H9 (cell line): ENCODE results near the gene TRIP6. TPM values are rescaled to one million over a fixed set of nuclear protein-coding genes. Genes with fewer than 3 reads are reported as not detected.

Source experiments
- DNase-seq: peaks from one replicate; pipeline ENCODE4 v3.0.0-alpha.2; 2017
- H2AFZ ChIP-seq: one replicate; pipeline ENCODE4 v1.6.1; 2013; ENCODE audit warnings: mild to moderate bottlenecking, low read length, control low read depth, moderate library complexity
- H2AK5ac ChIP-seq: 2 replicates; pipeline ENCODE4 v1.6.1; 2013; ENCODE audit warnings: low read length, control low read depth, mixed read lengths; ENCODE audit not compliant: insufficient read length
- H2BK120ac ChIP-seq: one replicate; pipeline ENCODE4 v1.6.1; 2013; ENCODE audit warnings: low read depth, mild to moderate bottlenecking, low read length, control low read depth, inconsistent platforms; ENCODE audit not compliant: poor library complexity, severe bottlenecking
- H2BK12ac ChIP-seq: 2 replicates; pipeline ENCODE4 v1.6.1; 2013; ENCODE audit warnings: low read length, control low read depth, mixed read lengths, low read depth; ENCODE audit not compliant: insufficient read length
- H2BK15ac ChIP-seq: 2 replicates; pipeline ENCODE4 v1.6.1; 2013; ENCODE audit warnings: low read depth, low read length, control low read depth
- H2BK20ac ChIP-seq: one replicate; pipeline ENCODE4 v1.6.1; 2013; ENCODE audit warnings: low read depth, mild to moderate bottlenecking, low read length, control low read depth, inconsistent platforms; ENCODE audit not compliant: poor library complexity, severe bottlenecking
- H2BK5ac ChIP-seq: 2 replicates; pipeline ENCODE4 v1.6.1; 2013; ENCODE audit warnings: low read length, control low read depth, mixed read lengths; ENCODE audit not compliant: insufficient read length
- H3K14ac ChIP-seq: 2 replicates; pipeline ENCODE4 v1.6.1; 2013; ENCODE audit warnings: low read length, control low read depth; ENCODE audit not compliant: insufficient read depth
- H3K18ac ChIP-seq: 2 replicates; pipeline ENCODE4 v1.6.1; 2013; ENCODE audit warnings: low read depth, mild to moderate bottlenecking, mixed read lengths, low read length, control low read depth; ENCODE audit not compliant: insufficient read length
- H3K23ac ChIP-seq: 2 replicates; pipeline ENCODE4 v1.6.1; 2013; ENCODE audit warnings: low read length, control low read depth, mixed read lengths, low read depth; ENCODE audit not compliant: insufficient read length
- H3K23me2 ChIP-seq: 2 replicates; pipeline ENCODE4 v1.6.1; 2013; ENCODE audit warnings: low read depth, mild to moderate bottlenecking, mixed read lengths, low read length, control low read depth; ENCODE audit not compliant: insufficient read length, poor library complexity, severe bottlenecking
- H3K27ac ChIP-seq: 2 replicates; pipeline ENCODE4 v1.5.1; 2013; ENCODE audit warnings: low read length, control low read depth, mixed read lengths, low read depth; ENCODE audit not compliant: insufficient read length
- H3K27me3 ChIP-seq: 2 replicates; pipeline ENCODE4 v1.6.1; 2013; ENCODE audit warnings: low read length, control low read depth, inconsistent platforms; ENCODE audit not compliant: insufficient read depth
- H3K4ac ChIP-seq: 2 replicates; pipeline ENCODE4 v1.6.1; 2013; ENCODE audit warnings: low read depth, mild to moderate bottlenecking, control low read depth, inconsistent platforms, low read length, moderate library complexity
- H3K4me1 ChIP-seq: 2 replicates; pipeline ENCODE4 v1.6.1; 2013; ENCODE audit warnings: low read length, control low read depth, inconsistent platforms; ENCODE audit not compliant: insufficient read depth
- H3K4me2 ChIP-seq: 2 replicates; pipeline ENCODE4 v1.6.1; 2013; ENCODE audit warnings: low read length, control low read depth, mixed read lengths; ENCODE audit not compliant: insufficient read length, insufficient read depth
- H3K56ac ChIP-seq: 2 replicates; pipeline ENCODE4 v1.6.1; 2013; ENCODE audit warnings: low read depth, mild to moderate bottlenecking, mixed read lengths, low read length, control low read depth; ENCODE audit not compliant: insufficient read length
- H3K79me1 ChIP-seq: 2 replicates; pipeline ENCODE4 v1.6.1; 2013; ENCODE audit warnings: low read depth, mild to moderate bottlenecking, moderate library complexity, low read length, control low read depth, inconsistent platforms; ENCODE audit not compliant: insufficient read depth, poor library complexity, severe bottlenecking
- H3K79me2 ChIP-seq: 2 replicates; pipeline ENCODE4 v1.6.1; 2013; ENCODE audit warnings: low read length, control low read depth, inconsistent platforms; ENCODE audit not compliant: insufficient read depth
- H3K9ac ChIP-seq: 2 replicates; pipeline ENCODE4 v1.6.1; 2013; ENCODE audit warnings: low read length, control low read depth, mixed read lengths; ENCODE audit not compliant: insufficient read length; ENCODE audit errors: extremely low read depth
- H3K9me3 ChIP-seq: one replicate; pipeline ENCODE4 v1.6.1; 2013; ENCODE audit warnings: low read depth, low read length, inconsistent platforms; ENCODE audit not compliant: control insufficient read depth
- H3T11ph ChIP-seq: one replicate; pipeline ENCODE4 v1.6.1; 2013; ENCODE audit warnings: mild to moderate bottlenecking, low read length, control low read depth, inconsistent platforms
- H4K20me1 ChIP-seq: one replicate; pipeline ENCODE4 v1.6.1; 2013; ENCODE audit not compliant: control insufficient read depth, insufficient read length, insufficient read depth
- H4K5ac ChIP-seq: 2 replicates; pipeline ENCODE4 v1.6.1; 2013; ENCODE audit warnings: low read depth, mild to moderate bottlenecking, mixed read lengths, low read length, control low read depth; ENCODE audit not compliant: insufficient read length
- H4K8ac ChIP-seq: replicated peaks from 2 replicates; pipeline ENCODE4 v1.6.1; 2013; ENCODE audit warnings: low read length, control low read depth, mixed read lengths, low read depth; ENCODE audit not compliant: insufficient read length
- H4K91ac ChIP-seq: 2 replicates; pipeline ENCODE4 v1.6.1; 2013; ENCODE audit warnings: low read depth, mild to moderate bottlenecking, moderate library complexity, mixed read lengths, low read length, control low read depth; ENCODE audit not compliant: insufficient read length
- H3K27ac Mint-ChIP-seq, 3 experiments: 2 replicates in 2 of 3; 3 replicates in 1 of 3; pipeline ENCODE4 v1.8.0; 2020 to 2021; ENCODE audit warnings: mixed read lengths in 3 of 3, mild to moderate bottlenecking in 1 of 3, moderate library complexity in 1 of 3
- H3K27me3 Mint-ChIP-seq: 2 replicates; pipeline ENCODE4 v1.8.0; 2021; ENCODE audit warnings: low read depth, mild to moderate bottlenecking, moderate library complexity, mixed read lengths
- H3K36me3 Mint-ChIP-seq, 3 experiments: 2 replicates in 2 of 3; 3 replicates in 1 of 3; pipeline ENCODE4 v1.8.0; 2020 to 2021; ENCODE audit warnings: low read depth in 3 of 3, mixed read lengths in 3 of 3; ENCODE audit not compliant: insufficient read depth in 1 of 3
- H3K4me1 Mint-ChIP-seq, 2 experiments: 2 replicates each; pipeline ENCODE4 v1.8.0; 2020; ENCODE audit warnings: mixed read lengths in 2 of 2
- H3K4me3 Mint-ChIP-seq, 2 experiments: 2 replicates in 1 of 2; 3 replicates in 1 of 2; pipeline ENCODE4 v1.8.0; 2020 to 2021; ENCODE audit warnings: mild to moderate bottlenecking in 2 of 2, mixed read lengths in 2 of 2, moderate library complexity in 1 of 2
- H3K9me3 Mint-ChIP-seq, 2 experiments: 2 replicates in 1 of 2; 3 replicates in 1 of 2; pipeline ENCODE4 v1.8.0; 2020; ENCODE audit warnings: mild to moderate bottlenecking in 2 of 2, mixed read lengths in 2 of 2, moderate library complexity in 1 of 2
- WGBS: extraction: QIAGEN DNeasy Blood & Tissue Kit; methylation state at CpG from one replicate; pipeline ENCODE4 v1.1.7; 2013; ENCODE audit warnings: missing lambda C conversion rate, low lambda C conversion rate, mixed read lengths; ENCODE audit not compliant: insufficient read length; ENCODE audit errors: extremely low coverage; 5-methylcytosine and 5-hydroxymethylcytosine counted together
- total RNA-seq: library from RNA; stranded (reverse); gene quantifications from 2 replicates; pipeline ENCODE4 v1.2.1, GENCODE V29; 2021
- TF ChIP-seq, protein P1 (sequence below): fragments of 200-600 bp; sonication (generic); conservative IDR thresholded peaks from 3 replicates; pipeline ENCODE4 v1.8.0; 2021; ENCODE audit warnings: antibody characterized with exemption, mild to moderate bottlenecking

The TRIP6 gene
- total RNA-seq, 1 experiment from 2014 or later = 122 TPM

DNA sequence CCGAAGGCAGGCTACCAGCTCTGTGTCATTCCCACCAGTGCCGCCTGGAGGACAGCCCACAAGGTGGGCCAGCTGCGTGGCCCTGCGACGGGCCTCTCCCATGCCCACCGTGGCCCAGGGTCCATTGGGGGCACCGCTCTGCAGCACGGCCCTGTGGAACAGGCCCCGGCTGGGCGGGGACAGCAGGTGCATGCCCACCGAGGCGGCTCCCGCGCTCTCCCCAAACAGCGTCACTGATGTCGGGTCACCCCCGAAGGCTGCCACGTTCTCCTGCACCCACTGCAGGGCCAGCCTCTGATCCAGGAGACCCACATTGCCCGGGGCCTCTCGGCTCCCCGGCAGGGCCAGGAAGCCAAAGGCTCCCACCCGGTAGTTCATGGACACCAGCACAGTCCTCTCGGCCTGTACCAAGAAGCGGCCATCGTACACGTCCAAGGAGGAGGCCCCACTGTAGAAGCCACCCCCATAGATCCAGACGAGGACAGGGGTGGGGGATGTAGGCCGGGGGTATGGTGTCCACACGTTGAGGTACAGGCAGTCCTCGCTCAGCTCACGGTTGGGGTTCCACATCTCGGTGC lies 26.2 kb downstream of the TRIP6 start:
- H3T11ph ChIP-seq = no peak overlapping the region
- H4K8ac ChIP-seq = no peak overlapping the region
- no peaks in the 10 kb centered on the region; a peak in 2 of 5 replicates for H3K9me3 Mint-ChIP-seq
- peaks cover 2 to 6% (median 3%) of the 10 kb centered on the region in 3 experiments; a peak in 5 of 7 replicates for H3K36me3 Mint-ChIP-seq
- H2BK5ac ChIP-seq = no peak overlapping the region
- no peak overlapping the region for H3K4ac ChIP-seq
- H4K5ac ChIP-seq = no peak overlapping the region
- H3K4me1 ChIP-seq = peaks cover 2% of the 10 kb centered on the region; the same call in 1 of the 2 replicates
- no peak overlapping the region for H3K23ac ChIP-seq
- H3K4me1 Mint-ChIP-seq = peaks cover 27 to 28% of the 10 kb centered on the region in 2 experiments
- H3K27ac Mint-ChIP-seq = no peak overlapping the region
- no peak overlapping the region for H2BK12ac ChIP-seq
- no peak for DNase-seq
- H2AK5ac ChIP-seq = no peak overlapping the region
- no peaks in the 10 kb centered on the region for H3K79me1 ChIP-seq
- H3K27ac ChIP-seq = no peak overlapping the region
- H4K91ac ChIP-seq = no peak overlapping the region
- no peak overlapping the region for H2BK120ac ChIP-seq
- H3K79me2 ChIP-seq = peaks cover 5% of the 10 kb centered on the region; the same call in 1 of the 2 replicates
- WGBS = no CpG with 5 or more reads among the region's 32 CpGs
- H3K4me2 ChIP-seq = no peak overlapping the region
- no peak overlapping the region; a peak in 1 of 5 replicates for H3K4me3 Mint-ChIP-seq
- no peak overlapping the region for H3K14ac ChIP-seq
- H3K23me2 ChIP-seq = peaks cover 36% of the 10 kb centered on the region
- no peak overlapping the region for H2BK20ac ChIP-seq
- no peak overlapping the region for H2AFZ ChIP-seq
- no peak overlapping the region for H2BK15ac ChIP-seq
- H3K27me3 Mint-ChIP-seq = peaks cover 25% of the 10 kb centered on the region
- TF ChIP-seq, protein P1, sequence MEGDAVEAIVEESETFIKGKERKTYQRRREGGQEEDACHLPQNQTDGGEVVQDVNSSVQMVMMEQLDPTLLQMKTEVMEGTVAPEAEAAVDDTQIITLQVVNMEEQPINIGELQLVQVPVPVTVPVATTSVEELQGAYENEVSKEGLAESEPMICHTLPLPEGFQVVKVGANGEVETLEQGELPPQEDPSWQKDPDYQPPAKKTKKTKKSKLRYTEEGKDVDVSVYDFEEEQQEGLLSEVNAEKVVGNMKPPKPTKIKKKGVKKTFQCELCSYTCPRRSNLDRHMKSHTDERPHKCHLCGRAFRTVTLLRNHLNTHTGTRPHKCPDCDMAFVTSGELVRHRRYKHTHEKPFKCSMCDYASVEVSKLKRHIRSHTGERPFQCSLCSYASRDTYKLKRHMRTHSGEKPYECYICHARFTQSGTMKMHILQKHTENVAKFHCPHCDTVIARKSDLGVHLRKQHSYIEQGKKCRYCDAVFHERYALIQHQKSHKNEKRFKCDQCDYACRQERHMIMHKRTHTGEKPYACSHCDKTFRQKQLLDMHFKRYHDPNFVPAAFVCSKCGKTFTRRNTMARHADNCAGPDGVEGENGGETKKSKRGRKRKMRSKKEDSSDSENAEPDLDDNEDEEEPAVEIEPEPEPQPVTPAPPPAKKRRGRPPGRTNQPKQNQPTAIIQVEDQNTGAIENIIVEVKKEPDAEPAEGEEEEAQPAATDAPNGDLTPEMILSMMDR = no peak
- H3K56ac ChIP-seq = no peak overlapping the region
- no peak overlapping the region for H3K9ac ChIP-seq
- no peak overlapping the region for H3K18ac ChIP-seq
- peaks cover 7% of the 10 kb centered on the region for H3K27me3 ChIP-seq
- no peaks in the 10 kb centered on the region for H4K20me1 ChIP-seq
- no peaks in the 10 kb centered on the region for H3K9me3 ChIP-seq
